Measurements from ENCODE around the gene ZNHIT6.

ZNHIT6 gene

GRCh38 chr1:85707990-85708828 lies at the start of gene ZNHIT6:
Gene ZNHIT6, minus strand, starts transcription at chr1:85708433. Its CDS starts 149 bp downstream, at chr1:85708284.
- Histone ChIP-seq H3K36me3 (ENCODE audit: low read length) (peaks cover 20% of the 10 kb centered on the region), H4K20me1 (ENCODE audit: low read depth, low read length) (no peaks in the 10 kb centered on the region), H3K4me3 (ENCODE audit: insufficient read depth, low read length, poor library complexity, severe bottlenecking) (peak within 1 kb of the TSS; percentile 91), H3K9ac (ENCODE audit: low read length) (peak within 1 kb of the TSS; percentile 80), H3K27me3 (ENCODE audit: low read length) (no peaks in the 10 kb centered on the region), H3K9me2 (replicated peaks; ENCODE audit: insufficient read depth, low read length) (no peaks in the 10 kb centered on the region), H2AFZ (ENCODE audit: low read depth, low read length, severe bottlenecking) (peak within 1 kb of the TSS; percentile 81), H3K79me2 (ENCODE audit: insufficient read depth, low read length) (peaks cover 49% of the 10 kb centered on the region), H3K4me2 (ENCODE audit: low read depth, low read length, poor library complexity, severe bottlenecking) (peak within 1 kb of the TSS; percentile 60), H3F3A (ENCODE audit: insufficient read depth) (no peaks in the 10 kb centered on the region), H3K9me3 (ENCODE audit: insufficient read depth, low read length) (no peaks in the 10 kb centered on the region), H3K27ac (ENCODE audit: low read depth, low read length) (peak within 1 kb of the TSS; percentile 43)
- TF ChIP-seq EZH2phosphoT487 (conservative IDR thresholded peaks at IDR 0.05; ENCODE audit: low read length) (no peak), CTCF (IDR thresholded peaks at IDR 0.05; ENCODE audit: insufficient read depth, low read length, poor library complexity, severe bottlenecking) (no peak)

GRCh38 chr1:85756864-85757263 lies 48.6 kb upstream of the ZNHIT6 start:
- H3K4me2 ChIP-seq (ENCODE audit: low read depth, low read length, poor library complexity, severe bottlenecking) = no peak overlapping the region
- no peaks in the 10 kb centered on the region for H3K27me3 ChIP-seq (ENCODE audit: low read length)
- no peaks in the 10 kb centered on the region for H3K9me2 ChIP-seq (replicated peaks; ENCODE audit: insufficient read depth, low read length)
- TF ChIP-seq EZH2phosphoT487 (conservative IDR thresholded peaks at IDR 0.05; ENCODE audit: low read length) = no peak
- TF ChIP-seq CTCF (IDR thresholded peaks at IDR 0.05; ENCODE audit: insufficient read depth, low read length, poor library complexity, severe bottlenecking) = no peak
- H3K79me2 ChIP-seq (ENCODE audit: insufficient read depth, low read length) = no peaks in the 10 kb centered on the region
- no peaks in the 10 kb centered on the region for H3F3A ChIP-seq (ENCODE audit: insufficient read depth)
- no peak overlapping the region for H3K4me3 ChIP-seq (ENCODE audit: insufficient read depth, low read length, poor library complexity, severe bottlenecking)
- no peaks in the 10 kb centered on the region for H4K20me1 ChIP-seq (ENCODE audit: low read depth, low read length)
- no peak overlapping the region for H2AFZ ChIP-seq (ENCODE audit: low read depth, low read length, severe bottlenecking)
- no peaks in the 10 kb centered on the region for H3K36me3 ChIP-seq (ENCODE audit: low read length)
- H3K9me3 ChIP-seq (ENCODE audit: insufficient read depth, low read length) = no peaks in the 10 kb centered on the region
- no peak overlapping the region for H3K27ac ChIP-seq (ENCODE audit: low read depth, low read length)
- H3K9ac ChIP-seq (ENCODE audit: low read length) = no peak overlapping the region

- Histone ChIP-seq H4K20me1 (ENCODE audit: low read depth, low read length) (no peaks in the 10 kb centered on the region), H3K4me3 (ENCODE audit: insufficient read depth, low read length, poor library complexity, severe bottlenecking) (no peak overlapping the region), H3K9me3 (ENCODE audit: insufficient read depth, low read length) (no peaks in the 10 kb centered on the region), H3F3A (ENCODE audit: insufficient read depth) (no peaks in the 10 kb centered on the region), H3K79me2 (ENCODE audit: insufficient read depth, low read length) (no peaks in the 10 kb centered on the region), H3K9ac (ENCODE audit: low read length) (no peak overlapping the region), H3K27me3 (ENCODE audit: low read length) (no peaks in the 10 kb centered on the region), H3K27ac (ENCODE audit: low read depth, low read length) (no peak overlapping the region), H3K9me2 (replicated peaks; ENCODE audit: insufficient read depth, low read length) (no peaks in the 10 kb centered on the region), H3K36me3 (ENCODE audit: low read length) (no peaks in the 10 kb centered on the region), H2AFZ (ENCODE audit: low read depth, low read length, severe bottlenecking) (no peak overlapping the region), H3K4me2 (ENCODE audit: low read depth, low read length, poor library complexity, severe bottlenecking) (no peak overlapping the region)
- no peak for TF ChIP-seq CTCF (IDR thresholded peaks at IDR 0.05; ENCODE audit: insufficient read depth, low read length, poor library complexity, severe bottlenecking)
- no peak for TF ChIP-seq EZH2phosphoT487 (conservative IDR thresholded peaks at IDR 0.05; ENCODE audit: low read length)
Measured at GRCh38 chr1:85748120-85748519, 39.9 kb upstream of the ZNHIT6 start.
